GM12892 (cell line): ENCODE data around the gene CLIC4.

Source experiments
- POLR2AphosphoS5 ChIP-seq: IDR thresholded peaks from 2 replicates; pipeline ENCODE4 v1.6.1; 2011; ENCODE audit warnings: low read depth, low read length, control low read depth
- TAF1 ChIP-seq: IDR thresholded peaks from 2 replicates; pipeline ENCODE4 v1.6.1; 2011; ENCODE audit warnings: low read depth, mild to moderate bottlenecking, control low read depth, low read length, borderline replicate concordance

DNA sequence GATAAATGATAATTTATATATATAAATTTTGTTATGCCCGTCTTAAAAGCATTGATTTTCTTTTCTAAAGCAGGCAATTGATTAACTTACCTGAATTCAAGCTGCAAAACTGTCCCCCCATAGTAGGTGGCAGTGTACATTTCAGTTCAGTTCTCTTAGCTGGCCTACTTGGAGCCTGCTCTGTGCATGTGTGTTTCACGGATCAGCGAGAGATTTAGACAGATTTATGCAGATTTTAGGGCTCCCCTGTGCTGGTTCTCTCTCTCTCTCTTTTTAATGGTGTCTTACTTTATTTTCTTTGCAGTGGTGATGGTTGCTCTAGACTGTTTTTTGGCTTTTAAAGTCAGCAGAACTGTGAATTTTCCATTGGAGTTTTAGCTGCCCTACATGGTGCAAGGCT lies 30.7 kb downstream of the CLIC4 start:
- TF ChIP-seq POLR2AphosphoS5 (no peak), TAF1 (no peak)
